ENCODE measurements around the gene ZDHHC24.

DNA sequence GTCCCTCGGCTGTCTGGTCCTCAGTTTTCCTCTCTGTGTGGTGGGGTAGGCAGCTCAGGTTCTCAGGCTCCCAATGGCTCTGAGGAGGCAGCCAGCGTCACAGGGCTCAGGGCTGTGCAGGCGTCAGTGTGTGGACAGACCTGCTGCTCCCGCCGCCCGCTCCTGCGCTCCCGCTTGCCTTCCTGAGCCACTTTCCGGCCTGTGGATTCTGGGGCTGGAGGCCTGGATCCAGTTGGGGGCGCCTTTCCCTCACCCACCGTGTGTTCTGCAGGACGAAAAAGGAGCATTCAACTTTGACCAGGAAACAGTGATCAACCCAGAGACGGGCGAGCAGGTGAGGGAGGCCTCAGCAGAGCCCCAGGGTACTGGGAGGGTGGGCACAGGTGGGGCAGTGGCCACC lies 50.9 kb downstream of the ZDHHC24 start:
- TF ChIP-seq, protein P1, sequence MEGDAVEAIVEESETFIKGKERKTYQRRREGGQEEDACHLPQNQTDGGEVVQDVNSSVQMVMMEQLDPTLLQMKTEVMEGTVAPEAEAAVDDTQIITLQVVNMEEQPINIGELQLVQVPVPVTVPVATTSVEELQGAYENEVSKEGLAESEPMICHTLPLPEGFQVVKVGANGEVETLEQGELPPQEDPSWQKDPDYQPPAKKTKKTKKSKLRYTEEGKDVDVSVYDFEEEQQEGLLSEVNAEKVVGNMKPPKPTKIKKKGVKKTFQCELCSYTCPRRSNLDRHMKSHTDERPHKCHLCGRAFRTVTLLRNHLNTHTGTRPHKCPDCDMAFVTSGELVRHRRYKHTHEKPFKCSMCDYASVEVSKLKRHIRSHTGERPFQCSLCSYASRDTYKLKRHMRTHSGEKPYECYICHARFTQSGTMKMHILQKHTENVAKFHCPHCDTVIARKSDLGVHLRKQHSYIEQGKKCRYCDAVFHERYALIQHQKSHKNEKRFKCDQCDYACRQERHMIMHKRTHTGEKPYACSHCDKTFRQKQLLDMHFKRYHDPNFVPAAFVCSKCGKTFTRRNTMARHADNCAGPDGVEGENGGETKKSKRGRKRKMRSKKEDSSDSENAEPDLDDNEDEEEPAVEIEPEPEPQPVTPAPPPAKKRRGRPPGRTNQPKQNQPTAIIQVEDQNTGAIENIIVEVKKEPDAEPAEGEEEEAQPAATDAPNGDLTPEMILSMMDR (conservative IDR thresholded peaks at IDR 0.05; ENCODE audit: low read length) = no peak
- no peak for TF ChIP-seq EZH2phosphoT487 (IDR thresholded peaks at IDR 0.05; ENCODE audit: borderline replicate concordance, low read depth, low read length)

All from OCI-LY7 (cell line).